ENCODE results near the gene CYBA. TPM values are rescaled to one million over a fixed set of nuclear protein-coding genes. Genes with fewer than 3 reads are reported as not detected.
"Not testable (repeated sequence)": the region's sequence is repeated elsewhere in the genome, so short reads cannot be mapped to it uniquely, and the experiment has no call there.

Gene CYBA
- total RNA-seq, 1 donor from 2014 or later = 63.7 TPM

DNA sequence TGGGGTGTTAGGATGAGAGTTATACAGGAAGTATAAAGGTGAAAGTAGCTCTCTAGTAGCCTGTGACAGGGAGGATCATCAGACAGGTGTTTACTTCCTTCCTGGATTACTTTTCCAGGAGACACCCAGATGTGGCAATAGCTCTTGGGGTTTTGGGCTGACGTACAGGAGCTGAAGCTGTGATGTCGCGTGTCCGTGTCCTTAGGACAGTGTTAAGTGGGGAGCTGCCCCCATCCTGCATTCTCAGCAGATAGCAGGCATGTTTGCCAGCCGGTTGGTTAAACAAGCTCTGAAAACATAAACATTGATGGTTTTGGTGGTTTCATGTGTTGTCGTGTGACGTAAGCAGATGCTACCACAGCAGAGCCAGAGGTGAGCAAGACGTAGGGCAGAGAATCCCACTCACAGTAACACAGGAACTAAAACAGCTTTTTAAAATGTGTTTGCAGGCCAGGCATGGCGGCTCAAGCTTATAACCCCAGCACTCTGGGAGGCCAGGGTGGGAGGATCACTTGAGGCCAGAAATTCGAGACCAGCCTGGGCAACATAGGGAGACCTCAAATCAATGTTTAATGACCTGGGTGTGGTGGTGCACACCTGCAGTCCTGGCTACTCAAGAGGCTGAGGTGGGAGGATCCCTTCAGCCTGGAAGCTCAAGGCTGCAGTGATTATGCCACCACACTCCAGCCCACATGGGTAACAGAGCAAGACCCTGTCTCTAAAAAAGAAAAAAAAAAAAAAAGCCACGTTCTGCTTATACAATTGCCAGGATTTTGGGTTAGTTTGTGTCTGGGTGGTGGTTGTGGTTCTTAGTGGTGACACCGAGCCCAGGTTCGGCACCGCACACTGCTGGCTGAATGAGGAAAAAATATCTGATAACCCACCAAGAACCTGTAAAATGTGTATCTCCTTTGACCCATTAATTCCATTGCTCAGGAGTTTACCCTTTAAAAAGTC lies 30.7 kb downstream of the CYBA start:
- intact Hi-C loops (cut with DNase I) = no loop called here
- ATAC-seq = no peak
- DNase-seq (ENCODE audit: missing footprints) = no peak

DNA sequence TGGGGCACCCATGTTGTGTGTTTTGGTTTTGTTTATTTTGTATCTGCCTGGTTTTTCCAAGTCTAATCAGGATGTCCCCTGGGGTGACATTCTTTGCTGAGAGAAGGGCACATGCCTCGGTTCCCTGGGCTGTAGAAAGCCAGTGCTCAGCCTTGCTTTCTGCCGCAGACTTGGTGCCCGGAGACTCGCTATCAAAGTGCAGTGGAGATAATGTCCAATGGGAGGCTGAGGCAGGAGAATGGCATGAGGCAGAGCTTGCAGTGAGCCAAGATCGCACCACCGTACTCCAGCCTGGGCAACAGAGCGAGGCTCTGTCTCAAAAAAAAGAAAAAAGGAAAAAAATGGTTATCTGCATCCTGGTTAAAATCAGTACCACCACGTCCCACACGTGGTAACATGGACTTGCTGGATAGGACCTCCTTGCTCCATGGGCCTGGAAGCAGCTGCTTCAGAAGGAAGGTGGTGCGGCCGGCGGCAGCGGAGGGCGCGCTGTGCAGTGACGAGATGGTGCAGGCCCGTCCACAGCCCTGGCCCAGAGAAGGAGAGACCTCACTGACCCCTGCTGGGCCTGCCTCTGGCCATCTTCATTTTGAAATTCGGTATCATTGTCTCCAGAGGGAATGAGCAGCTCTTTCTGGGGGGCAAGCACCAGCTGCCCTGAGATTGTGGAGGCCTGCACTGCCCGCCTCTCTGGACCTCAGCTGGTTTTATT lies 31.7 kb downstream of the CYBA start:
- no peak for DNase-seq (ENCODE audit: missing footprints)
- ATAC-seq = peak; percentile 40
- intact Hi-C loops (cut with DNase I) = no loop called here

DNA sequence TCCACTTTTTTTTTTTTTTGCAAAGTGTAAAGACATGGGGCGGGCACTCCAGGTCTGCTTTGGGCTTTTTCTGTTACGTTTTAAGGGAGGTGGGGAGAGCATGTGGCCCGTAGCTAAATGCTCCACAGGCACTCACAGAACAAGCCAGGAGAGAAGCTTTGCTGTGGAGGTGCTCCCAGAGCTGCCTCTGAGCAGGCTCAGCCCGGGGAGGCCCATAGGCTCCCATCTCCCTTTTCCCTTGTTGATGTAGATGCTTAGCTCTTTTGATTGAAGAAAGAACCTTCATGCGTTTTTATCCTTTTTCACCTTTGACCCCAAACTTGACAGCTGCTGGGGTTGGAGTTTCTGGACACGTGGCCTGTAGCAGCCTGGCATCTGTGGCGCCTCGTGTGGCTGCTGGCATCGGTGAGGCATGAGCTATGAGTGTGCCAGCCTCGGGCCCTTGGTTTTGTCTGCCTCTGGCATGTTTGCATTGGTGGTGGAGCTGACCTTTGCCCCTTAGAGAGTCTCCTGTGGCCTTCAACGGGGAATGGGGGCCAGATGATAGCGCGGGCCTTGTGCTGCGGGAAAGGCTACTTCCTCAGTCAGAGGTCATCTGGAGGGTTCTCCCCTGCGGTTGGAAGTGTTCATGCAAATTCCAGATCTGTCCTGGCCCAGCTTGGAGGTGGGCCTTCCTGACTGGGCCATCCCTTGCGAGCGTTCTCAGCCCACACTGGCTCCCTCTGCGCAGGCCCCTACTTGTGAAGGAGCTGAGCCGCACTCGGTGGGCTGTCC lies 32.5 kb downstream of the CYBA start:
- DNase-seq (ENCODE audit: missing footprints) (no peak), ATAC-seq (peak; percentile 26)
- intact Hi-C loops (cut with DNase I) = no loop called here

- no peak for ATAC-seq
- intact Hi-C loops (cut with DNase I) = no loop called here
Observed at GRCh38 chr16:88617268-88618031, 33.4 kb downstream of the CYBA start.

DNA sequence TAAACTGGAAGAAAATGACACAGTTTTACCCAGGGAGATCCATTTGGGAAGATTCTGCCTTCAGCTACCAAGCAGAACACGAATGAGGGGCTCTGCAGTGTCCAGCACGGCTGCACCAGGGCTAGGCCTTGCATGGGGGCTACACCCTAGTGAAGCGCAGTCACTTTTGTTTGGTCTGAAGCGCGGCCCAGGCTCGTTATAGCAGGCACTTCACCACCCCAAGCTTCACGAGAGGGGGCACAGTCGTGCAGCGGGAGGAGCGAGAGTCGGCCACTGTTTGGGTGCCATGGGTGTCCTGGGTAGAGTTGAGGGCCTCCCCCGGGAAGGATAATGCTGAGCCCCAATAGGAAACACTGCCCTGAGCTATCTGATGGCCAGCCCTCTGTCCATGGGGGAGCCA lies 34.1 kb downstream of the CYBA start:
- ATAC-seq (no peak), DNase-seq (ENCODE audit: missing footprints) (no peak)
- intact Hi-C loops (cut with DNase I) = no loop called here

More at GRCh38 chr16:88617268-88618031, 33.4 kb downstream of the CYBA start:
- DNase-seq (ENCODE audit: missing footprints) = no peak

DNA sequence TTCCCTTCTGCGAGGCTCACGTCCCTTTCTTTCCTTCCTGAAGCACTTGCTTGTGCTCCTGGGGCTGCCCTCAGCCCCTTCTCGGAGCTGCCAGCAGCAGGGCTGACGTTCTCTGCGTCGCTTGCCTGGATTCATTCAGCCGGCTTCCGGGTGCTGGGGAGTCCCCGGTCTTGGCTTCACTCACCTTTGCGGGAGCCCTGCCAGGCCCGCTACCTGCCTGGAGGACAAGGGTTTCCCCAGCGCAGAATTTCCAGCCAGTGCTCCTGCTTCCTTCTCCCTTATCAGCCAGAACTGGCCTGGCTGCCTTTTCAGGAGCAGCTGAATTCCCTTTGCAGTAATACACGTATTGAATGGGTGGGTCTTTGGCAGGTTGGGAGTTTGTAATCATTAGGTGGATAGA lies 34.5 kb downstream of the CYBA start:
- intact Hi-C loops (cut with DNase I) = no loop called here
- no peak for ATAC-seq
- DNase-seq (ENCODE audit: missing footprints) = no peak

GRCh38 chr16:88614818-88615580 lies 35.9 kb downstream of the CYBA start:
- ATAC-seq (no peak), DNase-seq (ENCODE audit: missing footprints) (no peak)
- intact Hi-C loops (cut with DNase I) = no loop called here

- intact Hi-C loops (cut with DNase I) = no loop called here
- no peak for ATAC-seq
- DNase-seq (ENCODE audit: missing footprints) = no peak
Observed at GRCh38 chr16:88613911-88614817, 36.7 kb downstream of the CYBA start.

DNA sequence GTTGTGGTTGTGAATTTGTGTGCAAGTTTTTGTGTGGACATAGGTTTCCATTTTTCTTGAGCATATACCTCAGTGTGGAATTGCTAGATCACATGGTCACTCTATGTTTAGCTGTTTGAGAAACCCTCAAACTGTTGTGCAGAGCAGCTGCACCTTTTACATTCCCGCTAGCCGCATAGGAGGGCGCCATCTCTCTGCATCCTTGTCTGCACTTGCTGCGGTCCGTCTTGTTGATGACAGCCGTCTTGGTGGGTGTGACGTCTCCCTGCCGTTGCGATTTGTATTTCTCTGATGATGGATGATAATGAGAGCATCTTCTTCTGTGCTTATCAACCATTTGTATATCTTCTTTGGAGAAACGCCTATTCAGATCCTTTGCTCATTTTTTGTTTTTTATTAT lies 37.6 kb downstream of the CYBA start:
- DNase-seq (ENCODE audit: missing footprints) = no peak

GRCh38 chr16:88610909-88611812 lies 39.7 kb downstream of the CYBA start:
- no peak for ATAC-seq
- intact Hi-C loops (cut with DNase I) = no loop called here
- no peak for DNase-seq (ENCODE audit: missing footprints)

More for the DNA sequence above, 37.6 kb downstream of the CYBA start:
- no peak for ATAC-seq
- intact Hi-C loops (cut with DNase I) = no loop called here

- ATAC-seq = no peak
- DNase-seq (ENCODE audit: missing footprints) = no peak
- intact Hi-C loops (cut with DNase I) = no loop called here
Observed at GRCh38 chr16:88610080-88610479, 40.8 kb downstream of the CYBA start.

- intact Hi-C loops (cut with DNase I) = not testable (repeated sequence)
Observed at GRCh38 chr16:88609426-88609825, 41.4 kb downstream of the CYBA start.

GRCh38 chr16:88608076-88608475 lies 42.8 kb downstream of the CYBA start:
- ATAC-seq (no peak), DNase-seq (ENCODE audit: missing footprints) (no peak)
- intact Hi-C loops (cut with DNase I) = no loop called here

More at GRCh38 chr16:88609426-88609825, 41.4 kb downstream of the CYBA start:
- DNase-seq (ENCODE audit: missing footprints); ATAC-seq: not testable (repeated sequence)

DNA sequence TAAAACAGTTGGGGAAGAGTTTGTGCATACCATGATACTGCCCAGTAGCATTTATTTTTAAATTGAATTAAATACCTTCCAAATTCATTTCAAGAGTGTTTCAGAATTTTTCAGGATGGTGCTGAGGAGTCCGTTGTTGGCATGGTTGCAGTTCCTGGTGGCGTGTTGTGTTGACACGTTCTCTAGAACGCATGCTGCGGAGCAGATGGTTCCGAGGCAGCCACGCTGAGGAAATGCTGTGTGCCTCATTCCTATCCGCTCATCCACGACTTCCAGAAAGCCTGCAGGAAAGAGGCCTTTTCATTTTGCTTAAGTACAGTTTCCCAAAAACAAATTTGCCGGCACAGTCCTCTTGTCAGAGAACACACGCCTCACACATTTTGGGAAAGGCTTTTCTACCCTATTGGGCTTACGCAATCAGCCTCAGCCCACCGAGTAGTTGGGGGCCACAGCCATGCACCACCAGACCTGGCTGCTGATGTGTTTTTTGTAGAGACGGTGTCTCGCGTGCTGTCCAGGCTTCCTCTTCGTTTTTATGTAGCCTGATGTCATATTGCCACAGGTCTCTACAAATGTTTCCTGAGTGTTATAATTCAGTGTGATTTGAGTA lies 44.6 kb downstream of the CYBA start:
- DNase-seq (ENCODE audit: missing footprints) (no peak), ATAC-seq (no peak)
- intact Hi-C loops (cut with DNase I) = no loop called here
